GM18868 (cell line): ENCODE results near the gene HSD17B10.
A peak's percentile ranks its signal among the peaks of the same experiment; 100 is the strongest.
"Not testable (repeated sequence)": the region's sequence is repeated elsewhere in the genome, so short reads cannot be mapped to it uniquely, and the experiment has no call there.

Experiments used
- ATAC-seq: cut with Tn5 transposase; IDR thresholded peaks from one replicate; pipeline ENCODE4 v1.9.1; 2021; ENCODE audit warnings: mild to moderate bottlenecking, moderate library complexity; ENCODE audit not compliant: unreplicated experiment

Gene HSD17B10

GRCh38 chrX:53438174-53438831 is 4.1 kb upstream of the HSD17B10 start:
- no peak for ATAC-seq

- ATAC-seq = no peak
Measured at GRCh38 chrX:53437206-53437605, 3.0 kb upstream of the HSD17B10 start.

GRCh38 chrX:53435997-53436396 is 1.8 kb upstream of the HSD17B10 start:
- peak; percentile 67 for ATAC-seq

GRCh38 chrX:53430231-53430630 is 3.9 kb downstream of the HSD17B10 start:
- ATAC-seq = no peak

GRCh38 chrX:53429755-53430154 is 4.4 kb downstream of the HSD17B10 start:
- no peak for ATAC-seq

- ATAC-seq = no peak
Measured at GRCh38 chrX:53422861-53423306, 11.3 kb downstream of the HSD17B10 start, which contains the start of gene RIBC1. Gene RIBC1, plus strand, starts transcription at chrX:53422873. Its CDS starts 3,404 bp downstream, at chrX:53426277.

- ATAC-seq = peak; percentile 95
Measured at GRCh38 chrX:53422086-53422860, 11.9 kb downstream of the HSD17B10 start, which contains the start of gene SMC1A. Gene SMC1A, minus strand, starts transcription at chrX:53422654. Its CDS starts 54 bp downstream, at chrX:53422600.

- peak; percentile 9 for ATAC-seq
Measured at GRCh38 chrX:53421772-53422085, 12.4 kb downstream of the HSD17B10 start.

GRCh38 chrX:53421125-53421524 is 13.0 kb downstream of the HSD17B10 start:
- ATAC-seq = no peak

- not testable (repeated sequence) for ATAC-seq
Measured at GRCh38 chrX:53420351-53420750, 13.8 kb downstream of the HSD17B10 start.

GRCh38 chrX:53412446-53412845 is 21.7 kb downstream of the HSD17B10 start:
- no peak for ATAC-seq

- no peak for ATAC-seq
Measured at GRCh38 chrX:53403535-53403934, 30.6 kb downstream of the HSD17B10 start.

GRCh38 chrX:53398216-53398615 is 36.0 kb downstream of the HSD17B10 start:
- ATAC-seq = no peak

- ATAC-seq = no peak
Measured at GRCh38 chrX:53395605-53396298, 38.4 kb downstream of the HSD17B10 start.

GRCh38 chrX:53383376-53384076 is 50.6 kb downstream of the HSD17B10 start:
- no peak for ATAC-seq
